NOMO-1 treated with dmso at 0.1 percent for 144 hours (cell line): ENCODE results near the gene C4orf51.

Source experiments
- DNase-seq: peaks from one replicate; lab custom pipeline; 2025; ENCODE audit not compliant: unreplicated experiment; lab: John Stamatoyannopoulos, UW

Gene C4orf51

GRCh38 chr4:145709336-145709735 is 29.4 kb downstream of the C4orf51 start:
- DNase-seq = no peak

- DNase-seq = no peak
Observed at GRCh38 chr4:145709843-145710242, 29.9 kb downstream of the C4orf51 start.

GRCh38 chr4:145716200-145716599 is 36.3 kb downstream of the C4orf51 start:
- no peak for DNase-seq

- DNase-seq = no peak
Observed at GRCh38 chr4:145716661-145717200, 36.8 kb downstream of the C4orf51 start.

GRCh38 chr4:145719752-145720624 is 40.0 kb downstream of the C4orf51 start:
- DNase-seq = no peak

- no peak for DNase-seq
Observed at GRCh38 chr4:145720656-145721055, 40.7 kb downstream of the C4orf51 start.

GRCh38 chr4:145722561-145722960 is 42.6 kb downstream of the C4orf51 start:
- DNase-seq = no peak

GRCh38 chr4:145723336-145723735 is 43.4 kb downstream of the C4orf51 start:
- no peak for DNase-seq

- no peak for DNase-seq
Observed at GRCh38 chr4:145730026-145730425, 50.1 kb downstream of the C4orf51 start.

GRCh38 chr4:145731028-145731427 is 51.1 kb downstream of the C4orf51 start:
- DNase-seq = no peak

GRCh38 chr4:145732001-145732815 is 52.3 kb downstream of the C4orf51 start:
- DNase-seq = no peak

GRCh38 chr4:145732895-145733880 is 53.2 kb downstream of the C4orf51 start:
- peak; percentile 90 for DNase-seq

GRCh38 chr4:145734031-145734430 is 54.1 kb downstream of the C4orf51 start:
- no peak for DNase-seq

GRCh38 chr4:145734576-145735346 is 54.8 kb downstream of the C4orf51 start:
- DNase-seq = no peak

GRCh38 chr4:145735347-145735675 is 55.4 kb downstream of the C4orf51 start:
- no peak for DNase-seq

- no peak for DNase-seq
Observed at GRCh38 chr4:145735827-145736226, 55.9 kb downstream of the C4orf51 start.

GRCh38 chr4:145736241-145736831 is 56.4 kb downstream of the C4orf51 start:
- no peak for DNase-seq

- DNase-seq = no peak
Observed at GRCh38 chr4:145739845-145740244, 59.9 kb downstream of the C4orf51 start.

GRCh38 chr4:145740806-145741205 is 60.9 kb downstream of the C4orf51 start:
- DNase-seq = no peak

GRCh38 chr4:145743641-145744040 is 63.7 kb downstream of the C4orf51 start:
- DNase-seq = no peak
